Mesenchymal stem cell (in vitro differentiated cells and primary cell): ENCODE measurements around the gene FBXL7.
A peak's percentile ranks its signal among the peaks of the same experiment; 100 is the strongest.

Experiments used
- DNase-seq: peaks from one replicate; pipeline ENCODE4 v3.0.0-alpha.2; 2013
- H2AFZ ChIP-seq: one replicate; pipeline ENCODE4 v1.6.1; 2013; ENCODE audit warnings: low read depth, mild to moderate bottlenecking, control low read depth, inconsistent platforms, low read length, moderate library complexity
- H2AK5ac ChIP-seq: 2 replicates; pipeline ENCODE4 v1.6.1; 2013; ENCODE audit warnings: low read length, moderate library complexity, mild to moderate bottlenecking, inconsistent platforms; ENCODE audit not compliant: severe bottlenecking
- H2BK120ac ChIP-seq: one replicate; pipeline ENCODE4 v1.6.1; 2013; ENCODE audit warnings: low read depth, mild to moderate bottlenecking, inconsistent platforms, low read length, moderate library complexity
- H2BK12ac ChIP-seq, 2 experiments: one replicate each; pipeline ENCODE4 v1.6.1; 2013; ENCODE audit warnings: inconsistent platforms in 2 of 2, low read length in 2 of 2, mild to moderate bottlenecking in 2 of 2, moderate library complexity in 2 of 2, control low read depth in 1 of 2
- H2BK15ac ChIP-seq: one replicate; pipeline ENCODE4 v1.6.1; 2013; ENCODE audit warnings: mild to moderate bottlenecking, low read depth, inconsistent platforms; ENCODE audit not compliant: poor library complexity, severe bottlenecking
- H2BK5ac ChIP-seq: 2 replicates; pipeline ENCODE4 v1.6.1; 2013; ENCODE audit warnings: low read depth, mild to moderate bottlenecking, low read length, control low read depth, inconsistent platforms; ENCODE audit not compliant: poor library complexity, severe bottlenecking
- H3K14ac ChIP-seq, 2 experiments: one replicate each; pipeline ENCODE4 v1.6.1; 2013; ENCODE audit warnings: inconsistent platforms in 2 of 2, low read length in 2 of 2, control low read depth in 1 of 2, mild to moderate bottlenecking in 1 of 2, moderate library complexity in 1 of 2
- H3K18ac ChIP-seq, 2 experiments: one replicate each; pipeline ENCODE4 v1.6.1; 2013; ENCODE audit warnings: inconsistent platforms in 2 of 2, low read length in 2 of 2, control low read depth in 1 of 2, low read depth in 1 of 2, mild to moderate bottlenecking in 1 of 2
- H3K23ac ChIP-seq, 2 experiments: one replicate each; pipeline ENCODE4 v1.6.1; 2013; ENCODE audit warnings: inconsistent platforms in 2 of 2, low read length in 2 of 2, mild to moderate bottlenecking in 2 of 2, moderate library complexity in 2 of 2, control low read depth in 1 of 2
- H3K27ac ChIP-seq: 2 replicates; pipeline ENCODE4 v1.5.1; 2013; ENCODE audit warnings: mild to moderate bottlenecking, moderate library complexity, low read length, control low read depth, inconsistent platforms; ENCODE audit not compliant: poor library complexity, severe bottlenecking
- H3K27me3 ChIP-seq, 2 experiments: 2 replicates each; pipeline versions ENCODE4 v1.6.1 to v1.7.0; 2013; ENCODE audit warnings: low read length in 2 of 2, mild to moderate bottlenecking in 2 of 2, moderate library complexity in 2 of 2, control low read depth in 1 of 2, inconsistent platforms in 1 of 2; ENCODE audit not compliant: control insufficient read depth in 1 of 2, insufficient read depth in 1 of 2
- H3K36me3 ChIP-seq, 2 experiments: 2 replicates each; pipeline versions ENCODE4 v1.6.1 to v1.7.0; 2013; ENCODE audit warnings: low read length in 2 of 2, control low read depth in 1 of 2, inconsistent platforms in 1 of 2, low read depth in 1 of 2, mild to moderate bottlenecking in 1 of 2; ENCODE audit not compliant: insufficient read depth in 2 of 2, control insufficient read depth in 1 of 2
- H3K4ac ChIP-seq, 2 experiments: one replicate each; pipeline ENCODE4 v1.6.1; 2013; ENCODE audit warnings: inconsistent platforms in 2 of 2, low read length in 2 of 2, mild to moderate bottlenecking in 2 of 2, moderate library complexity in 2 of 2, control low read depth in 1 of 2, low read depth in 1 of 2
- H3K4me1 ChIP-seq: 2 replicates; pipeline ENCODE4 v1.6.1; 2013; ENCODE audit warnings: low read depth, low read length, control low read depth; ENCODE audit not compliant: control insufficient read depth, insufficient read depth
- H3K4me2 ChIP-seq: 2 replicates; pipeline ENCODE4 v1.6.1; 2013; ENCODE audit warnings: low read length, mild to moderate bottlenecking, inconsistent platforms; ENCODE audit not compliant: poor library complexity, severe bottlenecking
- H3K4me3 ChIP-seq, 2 experiments: 2 replicates each; pipeline versions ENCODE4 v1.5.1 to v1.7.0; 2013; ENCODE audit warnings: low read length in 2 of 2, mild to moderate bottlenecking in 2 of 2, control low read depth in 1 of 2, low read depth in 1 of 2; ENCODE audit not compliant: insufficient read depth in 1 of 2
- H3K79me1 ChIP-seq: replicated peaks from 2 replicates; pipeline ENCODE4 v1.6.1; 2013; ENCODE audit warnings: mild to moderate bottlenecking, control low read depth, low read length, inconsistent platforms; ENCODE audit not compliant: poor library complexity, severe bottlenecking
- H3K9ac ChIP-seq: 2 replicates; pipeline ENCODE4 v1.7.0; 2013; ENCODE audit warnings: mild to moderate bottlenecking, low read length, moderate library complexity
- H3K9me3 ChIP-seq: 2 replicates; pipeline ENCODE4 v1.7.0; 2013; ENCODE audit warnings: mild to moderate bottlenecking, low read length; ENCODE audit not compliant: control insufficient read depth
- H4K8ac ChIP-seq: one replicate; pipeline ENCODE4 v1.6.1; 2013; ENCODE audit warnings: inconsistent platforms, mild to moderate bottlenecking, low read length, moderate library complexity
- H4K91ac ChIP-seq: one replicate; pipeline ENCODE4 v1.6.1; 2013; ENCODE audit warnings: mild to moderate bottlenecking, low read length, inconsistent platforms
- WGBS: methylation state at CpG from one replicate; pipeline ENCODE4 v1.1.7; 2013; ENCODE audit warnings: mixed read lengths; 5-methylcytosine and 5-hydroxymethylcytosine counted together

The FBXL7 gene

DNA sequence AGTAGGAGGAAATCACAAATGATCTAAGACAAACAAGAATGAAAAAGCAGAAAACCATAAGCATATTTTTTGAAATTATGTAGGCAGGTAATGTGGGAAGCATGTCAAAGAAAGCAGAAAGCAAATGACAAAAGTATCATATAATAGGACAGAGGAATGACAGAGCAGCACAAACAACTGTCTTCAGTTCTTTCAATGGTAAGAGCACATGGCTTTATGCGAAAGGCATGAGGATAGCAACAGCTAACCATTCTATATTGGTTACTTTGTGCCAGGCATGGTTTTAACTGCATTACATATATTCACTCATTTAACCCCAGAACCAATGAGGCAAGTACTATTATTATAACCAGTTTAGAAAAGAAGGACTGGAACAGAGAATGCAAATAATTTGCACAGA, 137.4 kb downstream of the FBXL7 start:
- Histone ChIP-seq H4K8ac (no peak overlapping the region), H3K14ac (no peak overlapping the region), H3K4me3 (no peak overlapping the region), H3K36me3 (no peaks in the 10 kb centered on the region), H3K9ac (no peak overlapping the region), H2AFZ (no peak overlapping the region), H3K4me1 (peaks cover 2% of the 10 kb centered on the region), H3K18ac (no peak overlapping the region), H3K23ac (no peak overlapping the region), H2BK5ac (no peak overlapping the region), H3K9me3 (no peaks in the 10 kb centered on the region), H3K27ac (no peak overlapping the region), H2AK5ac (no peak overlapping the region), H4K91ac (no peak overlapping the region), H3K4ac (no peak overlapping the region), H3K27me3 (no peaks in the 10 kb centered on the region), H2BK12ac (no peak overlapping the region), H2BK120ac (no peak overlapping the region), H3K4me2 (no peak overlapping the region), H2BK15ac (no peak overlapping the region), H3K79me1 (peaks cover 46% of the 10 kb centered on the region)
- 100% methylated on average over 1 of the region's 1 CpG for WGBS
- DNase-seq, result no peak

- Histone ChIP-seq H2BK15ac (no peak overlapping the region), H3K4me2 (no peak overlapping the region)
Observed at GRCh38 chr5:15637886-15638285, 137.9 kb downstream of the FBXL7 start.

DNA sequence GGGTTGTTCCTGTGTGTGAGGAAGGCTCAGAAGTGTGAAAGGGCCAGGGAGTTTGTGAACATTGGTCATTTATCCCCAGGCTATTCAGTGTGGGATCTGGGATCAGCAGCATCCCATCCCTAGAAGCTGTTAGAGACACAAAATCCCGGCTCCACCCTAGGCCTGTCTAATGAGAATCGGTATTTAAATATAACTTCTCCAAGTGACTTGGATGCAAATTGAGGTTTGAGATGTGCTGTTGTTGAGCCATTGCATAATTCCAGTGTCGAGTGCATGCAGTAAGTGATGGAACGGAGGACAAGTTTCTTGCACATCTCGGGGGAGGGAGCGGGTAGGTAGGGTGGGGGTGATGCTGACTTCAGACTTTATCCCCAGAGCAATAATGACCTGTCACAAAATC, 138.3 kb downstream of the FBXL7 start:
- Histone ChIP-seq H3K4me2 (no peak overlapping the region), H2AK5ac (no peak overlapping the region), H2BK12ac (no peak overlapping the region), H3K4me1 (peaks cover 2% of the 10 kb centered on the region), H3K23ac (no peak overlapping the region), H3K4ac (no peak overlapping the region), H3K36me3 (no peaks in the 10 kb centered on the region), H3K18ac (no peak overlapping the region), H2AFZ (no peak overlapping the region), H3K4me3 (no peak overlapping the region), H3K27ac (no peak overlapping the region), H3K27me3 (no peaks in the 10 kb centered on the region), H3K14ac (peak overlapping the region in 1 of 2 experiments; percentile 18), H2BK15ac (no peak overlapping the region), H2BK120ac (no peak overlapping the region), H3K79me1 (peaks cover 48% of the 10 kb centered on the region), H3K9ac (no peak overlapping the region), H4K91ac (no peak overlapping the region), H2BK5ac (no peak overlapping the region), H4K8ac (no peak overlapping the region), H3K9me3 (no peaks in the 10 kb centered on the region)
- DNase-seq, result no peak
- WGBS, result 98% methylated on average over 6 of the region's 6 CpGs

More at GRCh38 chr5:15637886-15638285, 137.9 kb downstream of the FBXL7 start:
- Histone ChIP-seq H4K91ac (no peak overlapping the region), H3K4ac (no peak overlapping the region), H3K18ac (no peak overlapping the region), H2BK120ac (no peak overlapping the region), H3K9me3 (no peaks in the 10 kb centered on the region), H4K8ac (no peak overlapping the region), H2BK12ac (no peak overlapping the region), H3K14ac (no peak overlapping the region), H3K4me1 (peaks cover 2% of the 10 kb centered on the region), H3K36me3 (no peaks in the 10 kb centered on the region), H3K79me1 (peaks cover 48% of the 10 kb centered on the region), H3K4me3 (no peak overlapping the region), H3K9ac (no peak overlapping the region), H3K27ac (no peak overlapping the region), H3K27me3 (no peaks in the 10 kb centered on the region), H2AFZ (no peak overlapping the region), H2BK5ac (no peak overlapping the region), H3K23ac (no peak overlapping the region), H2AK5ac (no peak overlapping the region)
- DNase-seq, result no peak
- 58% methylated on average over 2 of the region's 2 CpGs for WGBS

GRCh38 chr5:15639288-15639687, 139.3 kb downstream of the FBXL7 start:
- Histone ChIP-seq H3K27me3 (no peaks in the 10 kb centered on the region), H3K9me3 (no peaks in the 10 kb centered on the region), H3K18ac (no peak overlapping the region), H3K9ac (no peak overlapping the region), H3K79me1 (peaks cover 50% of the 10 kb centered on the region), H2BK120ac (no peak overlapping the region), H3K23ac (no peak overlapping the region), H3K4ac (no peak overlapping the region), H3K4me2 (no peak overlapping the region), H3K4me1 (peaks cover 2% of the 10 kb centered on the region), H3K27ac (no peak overlapping the region), H3K4me3 (no peak overlapping the region), H4K91ac (no peak overlapping the region), H2BK15ac (no peak overlapping the region), H2AFZ (no peak overlapping the region), H4K8ac (no peak overlapping the region), H3K14ac (no peak overlapping the region), H2BK12ac (no peak overlapping the region), H2BK5ac (no peak overlapping the region), H2AK5ac (no peak overlapping the region), H3K36me3 (no peaks in the 10 kb centered on the region)
- no peak for DNase-seq
- WGBS, result 44% methylated on average over 1 of the region's 2 CpGs
